ENCODE data around the gene HSD17B11.
"Not testable (repeated sequence)": the region's sequence is repeated elsewhere in the genome, so short reads cannot be mapped to it uniquely, and the experiment has no call there.

The HSD17B11 gene

GRCh38 chr4:87356832-87357526 is 34.0 kb downstream of the HSD17B11 start:
- no peak for DNase-seq

- peak; percentile 32 for DNase-seq
Observed at GRCh38 chr4:87354168-87355102, 36.6 kb downstream of the HSD17B11 start.

GRCh38 chr4:87353592-87353991 is 37.4 kb downstream of the HSD17B11 start:
- DNase-seq: peak; percentile 48

GRCh38 chr4:87345139-87345538 is 45.8 kb downstream of the HSD17B11 start:
- no peak for DNase-seq

- no peak for DNase-seq
Observed at GRCh38 chr4:87342872-87343271, 48.1 kb downstream of the HSD17B11 start.

GRCh38 chr4:87341954-87342635 is 48.9 kb downstream of the HSD17B11 start:
- not testable (repeated sequence) for DNase-seq

- DNase-seq: no peak
Observed at GRCh38 chr4:87339440-87339839, 51.5 kb downstream of the HSD17B11 start.

GRCh38 chr4:87337361-87337760 is 53.6 kb downstream of the HSD17B11 start:
- DNase-seq: no peak

GRCh38 chr4:87333267-87333666 is 57.7 kb downstream of the HSD17B11 start:
- no peak for DNase-seq

- DNase-seq: no peak
Observed at GRCh38 chr4:87330761-87331160, 60.2 kb downstream of the HSD17B11 start.

GRCh38 chr4:87327136-87327535 is 63.9 kb downstream of the HSD17B11 start:
- no peak for DNase-seq

GRCh38 chr4:87326460-87326859 is 64.5 kb downstream of the HSD17B11 start:
- DNase-seq: no peak

- DNase-seq: no peak
Observed at GRCh38 chr4:87322754-87323153, 68.2 kb downstream of the HSD17B11 start, which contains the start of gene HSD17B13. TSS of gene HSD17B13 (minus strand) at chr4:87322882. CDS start at chr4:87322841, 41 bp downstream.

GRCh38 chr4:87321888-87322287 is 69.1 kb downstream of the HSD17B11 start:
- no peak for DNase-seq

- DNase-seq: no peak
Observed at GRCh38 chr4:87317527-87317926, 73.5 kb downstream of the HSD17B11 start.

GRCh38 chr4:87316961-87317360 is 74.0 kb downstream of the HSD17B11 start:
- peak; percentile 2 for DNase-seq

- DNase-seq: peak; percentile 4
Observed at GRCh38 chr4:87315000-87315399, 76.0 kb downstream of the HSD17B11 start.

GRCh38 chr4:87313756-87314155 is 77.2 kb downstream of the HSD17B11 start:
- no peak for DNase-seq

GRCh38 chr4:87311684-87312083 is 79.3 kb downstream of the HSD17B11 start:
- DNase-seq: no peak

- DNase-seq: no peak
Observed at GRCh38 chr4:87310691-87311335, 80.2 kb downstream of the HSD17B11 start.

GRCh38 chr4:87309625-87310024 is 81.4 kb downstream of the HSD17B11 start:
- peak; percentile 56 for DNase-seq

- DNase-seq: no peak
Observed at GRCh38 chr4:87306056-87306455, 84.9 kb downstream of the HSD17B11 start.

- no peak for DNase-seq
Observed at GRCh38 chr4:87305562-87305961, 85.4 kb downstream of the HSD17B11 start.

Measured in fibroblast of upper back skin (primary cell).